CD4-positive, alpha-beta T cell treated with Interleukin-17A for 1 hour (primary cell): ENCODE measurements around the gene DMRT2.

Experiments used
- DNase-seq: peaks from one replicate; pipeline ENCODE4 v3.0.0-alpha.2; 2020

DMRT2 gene

GRCh38 chr9:1096155-1096964 is 46.2 kb downstream of the DMRT2 start:
- DNase-seq = no peak

DNA sequence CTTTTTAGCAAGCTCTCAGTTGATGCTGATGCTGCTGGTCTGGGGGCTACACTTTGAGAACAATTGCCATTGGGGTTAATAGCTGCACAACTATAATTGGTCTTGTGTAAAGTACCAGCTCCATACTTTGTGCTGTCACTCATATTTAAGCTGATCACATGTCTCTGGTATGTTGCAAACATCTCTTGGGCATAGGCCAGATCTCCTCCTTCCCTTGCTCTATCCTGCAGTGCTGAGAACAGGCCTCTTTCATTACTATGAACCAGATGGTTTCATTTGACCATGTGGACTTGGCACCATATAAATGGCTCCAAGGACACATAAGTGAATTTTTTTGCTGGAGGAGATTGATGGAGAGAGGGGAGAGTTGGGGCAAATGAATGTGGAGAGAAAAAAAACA is 48.4 kb downstream of the DMRT2 start:
- no peak for DNase-seq

GRCh38 chr9:1100201-1100600 is 50.0 kb downstream of the DMRT2 start:
- DNase-seq = no peak

DNA sequence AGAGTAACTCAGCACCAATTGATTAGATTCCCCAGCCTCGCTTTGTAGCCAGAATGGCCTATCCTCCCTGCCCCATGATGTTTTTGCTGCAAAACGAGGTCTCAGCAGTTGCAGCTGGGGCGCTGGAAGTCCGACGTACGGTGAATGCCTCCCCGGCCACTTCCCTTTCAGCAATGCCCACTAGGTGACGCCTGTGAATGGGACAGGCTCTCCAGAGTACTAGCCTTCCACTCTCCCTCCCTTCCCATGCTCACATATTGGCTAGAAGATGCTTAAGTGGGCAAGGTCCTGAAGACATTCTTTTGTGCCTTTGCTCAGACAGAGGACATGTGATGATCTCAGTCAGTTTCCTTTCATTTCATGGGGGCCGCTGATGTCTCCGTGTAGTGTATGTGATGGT is 50.8 kb downstream of the DMRT2 start:
- no peak for DNase-seq

DNA sequence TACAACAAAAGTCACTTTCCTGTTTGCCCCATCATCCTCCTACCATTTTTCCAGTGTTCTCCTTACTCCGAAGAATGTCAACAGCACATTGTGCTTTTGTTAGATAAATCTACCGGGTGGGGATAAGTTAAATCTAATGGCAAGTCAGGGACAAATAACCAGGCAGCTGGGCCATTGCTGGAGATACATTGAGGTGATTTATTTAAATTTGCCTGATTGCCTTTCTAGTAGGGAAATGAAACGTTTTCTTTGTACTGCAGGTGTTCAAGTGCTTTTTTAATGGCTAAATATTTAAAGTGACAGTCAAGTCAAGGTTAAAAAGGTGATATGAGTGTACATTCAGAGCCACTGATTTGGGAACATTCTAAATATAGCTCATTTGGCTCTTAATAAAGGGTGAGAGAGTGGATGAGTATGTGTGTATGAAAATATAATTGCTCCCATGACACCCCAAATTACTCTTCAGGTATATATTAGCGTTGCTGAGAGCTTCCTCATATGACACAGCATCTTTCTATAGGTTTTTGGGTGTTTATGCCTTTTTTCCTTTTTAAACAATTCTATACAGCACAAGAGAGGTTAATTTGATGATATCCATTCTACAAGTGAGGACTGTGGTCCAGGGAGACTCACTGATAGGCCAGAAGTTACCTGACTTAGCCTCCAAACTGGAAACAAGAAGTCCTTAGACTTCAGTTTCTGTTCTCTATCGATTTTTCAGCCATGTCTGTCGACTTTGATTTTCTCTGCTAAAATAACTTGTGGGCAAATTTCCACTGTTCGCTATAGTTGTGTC is 51.9 kb downstream of the DMRT2 start:
- no peak for DNase-seq

DNA sequence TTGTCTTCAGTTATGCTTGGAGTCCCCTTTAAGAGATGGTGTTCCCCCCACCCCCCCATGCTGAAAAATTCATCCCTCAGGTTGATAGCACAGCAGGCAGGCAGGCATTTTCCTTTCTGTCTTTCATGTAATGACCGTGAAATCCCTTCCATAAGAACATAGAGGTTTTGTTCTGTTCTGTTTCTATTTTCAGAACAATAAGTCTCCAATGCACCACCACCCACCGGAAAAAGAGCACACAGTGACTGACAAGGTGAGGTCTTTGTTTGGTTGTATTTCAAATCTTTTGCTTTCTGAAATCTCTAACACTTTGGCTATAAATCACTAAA is 52.4 kb downstream of the DMRT2 start:
- no peak for DNase-seq
